ENCODE measurements around the gene FGD5.

DNA sequence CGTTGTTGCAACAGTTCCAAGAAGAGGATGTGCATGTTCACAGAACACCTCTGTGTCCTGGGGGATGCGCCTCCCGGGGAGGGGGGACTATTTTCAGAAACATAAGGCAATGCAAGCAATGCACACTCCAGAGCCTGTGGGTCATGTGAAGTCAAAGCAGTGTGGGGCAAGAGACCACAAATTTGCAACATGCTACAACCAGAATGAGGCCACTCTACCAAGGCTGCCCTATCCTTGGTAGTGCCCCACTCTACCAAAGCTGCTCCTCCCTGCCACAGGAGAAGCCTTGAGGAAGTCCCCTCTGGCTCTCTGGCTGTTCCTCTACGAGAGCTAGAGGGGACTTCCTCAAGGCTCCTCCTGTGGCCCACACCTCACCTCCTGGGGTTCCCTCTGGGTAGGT lies 120.2 kb downstream of the FGD5 start:
- TF ChIP-seq, protein P1, sequence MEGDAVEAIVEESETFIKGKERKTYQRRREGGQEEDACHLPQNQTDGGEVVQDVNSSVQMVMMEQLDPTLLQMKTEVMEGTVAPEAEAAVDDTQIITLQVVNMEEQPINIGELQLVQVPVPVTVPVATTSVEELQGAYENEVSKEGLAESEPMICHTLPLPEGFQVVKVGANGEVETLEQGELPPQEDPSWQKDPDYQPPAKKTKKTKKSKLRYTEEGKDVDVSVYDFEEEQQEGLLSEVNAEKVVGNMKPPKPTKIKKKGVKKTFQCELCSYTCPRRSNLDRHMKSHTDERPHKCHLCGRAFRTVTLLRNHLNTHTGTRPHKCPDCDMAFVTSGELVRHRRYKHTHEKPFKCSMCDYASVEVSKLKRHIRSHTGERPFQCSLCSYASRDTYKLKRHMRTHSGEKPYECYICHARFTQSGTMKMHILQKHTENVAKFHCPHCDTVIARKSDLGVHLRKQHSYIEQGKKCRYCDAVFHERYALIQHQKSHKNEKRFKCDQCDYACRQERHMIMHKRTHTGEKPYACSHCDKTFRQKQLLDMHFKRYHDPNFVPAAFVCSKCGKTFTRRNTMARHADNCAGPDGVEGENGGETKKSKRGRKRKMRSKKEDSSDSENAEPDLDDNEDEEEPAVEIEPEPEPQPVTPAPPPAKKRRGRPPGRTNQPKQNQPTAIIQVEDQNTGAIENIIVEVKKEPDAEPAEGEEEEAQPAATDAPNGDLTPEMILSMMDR (IDR thresholded peaks at IDR 0.05), result no peak
- no peak for TF ChIP-seq ZFX (IDR thresholded peaks at IDR 0.05; ENCODE audit: borderline replicate concordance)
